Measurements from ENCODE around the gene VIM. TPM values are rescaled to one million over a fixed set of nuclear protein-coding genes. Genes with fewer than 3 reads are reported as not detected.

The VIM gene
- total RNA-seq, 1 experiment from 2014 or later = 50.4 TPM

DNA sequence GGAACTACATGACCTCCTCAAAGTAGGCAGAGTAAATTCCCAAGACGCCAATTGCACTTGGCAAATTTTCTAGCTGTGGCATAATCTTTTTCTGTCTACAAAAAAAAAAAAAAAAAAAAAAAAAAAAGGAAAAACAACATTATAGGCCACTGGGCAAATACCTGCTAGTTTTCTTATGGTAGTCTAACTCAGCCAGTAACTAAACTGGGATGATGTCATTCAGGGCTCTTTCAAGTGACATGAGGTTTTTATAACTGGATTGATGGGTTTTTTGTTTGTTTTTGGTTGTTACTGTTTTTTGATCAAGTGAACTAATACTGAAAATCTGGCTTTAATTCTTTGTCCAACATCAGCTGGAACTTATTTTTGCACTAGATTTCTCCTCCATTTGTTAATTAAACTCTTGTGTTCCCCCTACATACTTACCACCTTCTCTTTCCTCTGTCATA is 7.4 kb upstream of the VIM start:
- no peak overlapping the region for H3K4me3 Mint-ChIP-seq (ENCODE audit: unreplicated experiment)
- intact Hi-C loops (cut with micrococcal nuclease; ENCODE audit: unreplicated experiment) = no loop called here
- no TSS peak for BruUV-seq (replicated peaks)
- Histone ChIP-seq H3K4me3 (ENCODE audit: low read depth, low read length) (no peak overlapping the region), H3K27me3 (replicated peaks; ENCODE audit: control insufficient read depth, insufficient read depth, low read length) (no peaks in the 10 kb centered on the region), H3K4me1 (no peaks in the 10 kb centered on the region), H3K9me3 (no peaks in the 10 kb centered on the region), H3K36me3 (ENCODE audit: control insufficient read depth, insufficient read depth, low read length) (no peaks in the 10 kb centered on the region)
- CTCF ChIA-PET = interaction anchor here (0.8 kb wide), 1 partner anchor 10 kb away, joined by 3 read pairs; no protein-coding TSS in a partner anchor
- POLR2A ChIA-PET = no interaction called here
- no peak for TF ChIP-seq CTCF (IDR thresholded peaks at IDR 0.05; ENCODE audit: insufficient read depth in 1 of 2, low read depth in 1 of 2, low read length in 1 of 2, severe bottlenecking in 1 of 2, unreplicated experiment in 1 of 2)
- H3K9me3 Mint-ChIP-seq (ENCODE audit: unreplicated experiment) = no peaks in the 10 kb centered on the region
- no peak for DNase-seq
- H3K36me3 Mint-ChIP-seq (ENCODE audit: insufficient read depth, unreplicated experiment) = no peaks in the 10 kb centered on the region
- H3K27ac Mint-ChIP-seq (ENCODE audit: unreplicated experiment) = no peak overlapping the region
- H3K4me1 Mint-ChIP-seq (ENCODE audit: low read depth, unreplicated experiment) = peaks cover 4% of the 10 kb centered on the region
- H3K27me3 Mint-ChIP-seq (ENCODE audit: insufficient read depth, unreplicated experiment) = peaks cover 4% of the 10 kb centered on the region

DNA sequence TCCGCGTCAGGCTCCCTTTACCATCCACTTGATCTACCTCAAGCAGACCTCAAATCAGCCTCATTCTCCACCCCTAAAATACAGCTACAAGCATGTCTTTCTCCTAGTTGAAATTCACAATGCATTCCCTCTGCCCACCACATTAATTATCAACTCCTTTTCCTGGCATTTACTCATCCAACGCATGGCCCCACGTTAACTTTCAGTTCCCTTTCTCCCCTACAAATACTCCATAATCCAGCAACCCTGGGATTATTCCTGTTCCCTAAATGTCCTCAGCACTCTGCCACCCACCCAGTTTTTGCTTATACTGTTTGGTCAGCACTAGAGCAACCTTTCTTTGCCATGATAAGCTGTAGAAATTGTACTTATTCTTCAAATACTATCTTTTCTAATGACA is 5.7 kb upstream of the VIM start:
- H3K27me3 ChIP-seq (replicated peaks; ENCODE audit: control insufficient read depth, insufficient read depth, low read length) = no peaks in the 10 kb centered on the region
- no peak for DNase-seq
- H3K36me3 Mint-ChIP-seq (ENCODE audit: insufficient read depth, unreplicated experiment) = no peaks in the 10 kb centered on the region
- no peaks in the 10 kb centered on the region for H3K9me3 Mint-ChIP-seq (ENCODE audit: unreplicated experiment)
- CTCF ChIA-PET = no interaction called here
- no peak overlapping the region for H3K4me3 ChIP-seq (ENCODE audit: low read depth, low read length)
- no peaks in the 10 kb centered on the region for H3K36me3 ChIP-seq (ENCODE audit: control insufficient read depth, insufficient read depth, low read length)
- no peaks in the 10 kb centered on the region for H3K4me1 Mint-ChIP-seq (ENCODE audit: low read depth, unreplicated experiment)
- H3K4me3 Mint-ChIP-seq (ENCODE audit: unreplicated experiment) = no peak overlapping the region
- no peak for TF ChIP-seq CTCF (IDR thresholded peaks at IDR 0.05; ENCODE audit: insufficient read depth in 1 of 2, low read depth in 1 of 2, low read length in 1 of 2, severe bottlenecking in 1 of 2, unreplicated experiment in 1 of 2)
- BruUV-seq (replicated peaks) = no TSS peak
- POLR2A ChIA-PET = no interaction called here
- no peak overlapping the region for H3K27ac Mint-ChIP-seq (ENCODE audit: unreplicated experiment)
- no peaks in the 10 kb centered on the region for H3K9me3 ChIP-seq
- intact Hi-C loops (cut with micrococcal nuclease; ENCODE audit: unreplicated experiment) = no loop called here
- no peaks in the 10 kb centered on the region for H3K4me1 ChIP-seq
- H3K27me3 Mint-ChIP-seq (ENCODE audit: insufficient read depth, unreplicated experiment) = peaks cover 11% of the 10 kb centered on the region

DNA sequence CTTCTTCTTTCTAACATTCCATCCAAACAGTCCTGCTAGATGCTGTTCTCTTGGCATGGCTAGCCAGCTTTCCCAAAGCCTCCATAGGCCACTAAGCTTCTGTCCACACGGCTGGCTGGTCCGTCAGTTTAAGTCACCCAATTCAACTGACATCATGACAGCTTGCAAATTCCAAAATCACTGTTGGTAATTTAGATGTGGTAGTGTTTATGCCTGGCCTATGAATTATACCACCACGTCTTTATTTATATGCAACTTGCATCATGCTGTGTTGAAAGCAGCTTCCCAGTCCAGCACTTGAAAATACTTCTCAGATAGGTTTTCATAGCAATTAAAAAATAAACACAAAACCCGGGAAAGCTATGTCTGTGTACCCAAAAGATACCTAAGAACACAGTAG is 2.2 kb upstream of the VIM start:
- ChIA-PET POLR2A (no interaction called here), CTCF (interaction anchor here (1.1 to 1.3 kb wide), 2 partner anchors 34 to 106 kb away, joined by 3 to 4 read pairs; no protein-coding TSS in a partner anchor)
- Mint-ChIP-seq H3K9me3 (ENCODE audit: unreplicated experiment) (no peaks in the 10 kb centered on the region), H3K4me3 (ENCODE audit: unreplicated experiment) (no peak overlapping the region), H3K27ac (ENCODE audit: unreplicated experiment) (no peak overlapping the region), H3K27me3 (ENCODE audit: insufficient read depth, unreplicated experiment) (peaks cover 17% of the 10 kb centered on the region), H3K36me3 (ENCODE audit: insufficient read depth, unreplicated experiment) (peaks cover 16% of the 10 kb centered on the region), H3K4me1 (ENCODE audit: low read depth, unreplicated experiment) (no peaks in the 10 kb centered on the region)
- no peak for DNase-seq
- no peaks in the 10 kb centered on the region for H3K9me3 ChIP-seq
- H3K36me3 ChIP-seq (ENCODE audit: control insufficient read depth, insufficient read depth, low read length) = no peaks in the 10 kb centered on the region
- no TSS peak for BruUV-seq (replicated peaks)
- H3K4me1 ChIP-seq = peaks cover 21% of the 10 kb centered on the region
- intact Hi-C loops (cut with micrococcal nuclease; ENCODE audit: unreplicated experiment) = no loop called here
- H3K27me3 ChIP-seq (replicated peaks; ENCODE audit: control insufficient read depth, insufficient read depth, low read length) = no peaks in the 10 kb centered on the region; the same call in none of the 2 replicates
- no peak for TF ChIP-seq CTCF (IDR thresholded peaks at IDR 0.05; ENCODE audit: insufficient read depth in 1 of 2, low read depth in 1 of 2, low read length in 1 of 2, severe bottlenecking in 1 of 2, unreplicated experiment in 1 of 2)
- no peak overlapping the region for H3K4me3 ChIP-seq (ENCODE audit: low read depth, low read length)

Data from Caco-2 (cell line).